AG04450 (cell line): ENCODE results near the gene UPK2. TPM values are rescaled to one million over a fixed set of nuclear protein-coding genes. Genes with fewer than 3 reads are reported as not detected.
A peak's percentile ranks its signal among the peaks of the same experiment; 100 is the strongest.

Source experiments
- CTCF ChIA-PET: fragments of 300-600, 350-600 bp; formaldehyde crosslinking; extraction: SDS; loops from one replicate; lab custom pipeline; 2022; ENCODE audit warnings: antibody characterized with exemption, inconsistent platforms; lab: Charles Lee
- POLR2A ChIA-PET: fragments of 350-600 bp; formaldehyde crosslinking; extraction: SDS; loops from one replicate; lab custom pipeline; 2021; ENCODE audit warnings: antibody characterized with exemption, inconsistent platforms; lab: Yijun Ruan, JAX
- DNase-seq: peaks from one replicate; pipeline ENCODE4 v3.0.0-alpha.2; 2011; ENCODE audit warnings: low read depth, low spot score
- H3K27ac ChIP-seq: one replicate; pipeline ENCODE4 v1.5.1; 2012; ENCODE audit warnings: low read depth, low read length, control low read depth
- H3K27me3 ChIP-seq: one replicate; pipeline ENCODE4 v1.6.0; 2012; ENCODE audit warnings: low read length; ENCODE audit not compliant: control insufficient read depth, insufficient read depth
- H3K4me3 ChIP-seq: 2 replicates; pipeline ENCODE4 v1.5.1; 2011; ENCODE audit warnings: mild to moderate bottlenecking, low read depth, low read length, control low read depth
- H3K9me3 ChIP-seq: 2 replicates; pipeline ENCODE4 v1.5.1; 2012; ENCODE audit warnings: low read length; ENCODE audit not compliant: control insufficient read depth, insufficient read depth
- polyA plus RNA-seq: library from polyadenylated mRNA; depleted of rRNA; stranded (reverse); fragments of >200 nt; gene quantifications from 2 replicates; pipeline ENCODE4 v1.2.3, GENCODE V29; 2011
- TF ChIP-seq, protein P1 (sequence below): IDR thresholded peaks from 2 replicates; pipeline ENCODE4 v1.5.1; 2011; ENCODE audit warnings: low read depth, low read length, control low read depth, inconsistent platforms

The UPK2 gene
- polyA plus RNA-seq, 1 experiment, result not detected

DNA sequence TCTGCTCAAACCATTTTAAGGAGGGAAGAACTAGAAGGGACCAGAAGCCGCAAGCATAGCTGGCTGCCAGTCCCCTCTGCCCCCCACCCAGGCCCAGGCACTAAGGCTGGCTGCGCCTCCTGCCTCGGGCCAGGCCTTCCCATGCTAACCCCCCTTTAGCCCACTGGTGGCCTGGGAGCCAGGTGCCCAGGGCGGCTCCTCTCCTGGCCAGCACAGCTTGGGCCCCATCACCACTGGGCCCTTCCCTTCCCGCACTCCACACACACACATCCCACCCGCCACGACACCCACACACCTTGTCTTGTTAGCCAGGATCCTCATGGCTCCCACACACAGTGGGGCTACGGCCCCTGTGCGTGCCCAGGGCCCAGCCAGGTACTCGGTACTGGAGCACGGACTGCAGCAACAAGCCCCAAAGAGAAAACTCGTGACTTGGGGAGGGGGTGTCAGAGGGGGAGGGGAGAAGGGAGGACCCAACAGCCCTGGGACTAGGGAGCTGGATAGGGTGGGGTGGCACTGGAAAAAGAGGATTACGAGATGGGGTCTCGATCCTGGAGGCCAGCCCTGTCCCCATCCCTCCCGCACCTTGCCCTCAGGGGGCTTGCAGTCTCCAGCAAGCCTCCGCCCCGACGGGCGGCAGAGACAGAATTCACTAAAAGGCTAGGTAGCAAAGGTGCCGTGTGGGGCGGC lies 46.3 kb upstream of the UPK2 start:
- TF ChIP-seq, protein P1, sequence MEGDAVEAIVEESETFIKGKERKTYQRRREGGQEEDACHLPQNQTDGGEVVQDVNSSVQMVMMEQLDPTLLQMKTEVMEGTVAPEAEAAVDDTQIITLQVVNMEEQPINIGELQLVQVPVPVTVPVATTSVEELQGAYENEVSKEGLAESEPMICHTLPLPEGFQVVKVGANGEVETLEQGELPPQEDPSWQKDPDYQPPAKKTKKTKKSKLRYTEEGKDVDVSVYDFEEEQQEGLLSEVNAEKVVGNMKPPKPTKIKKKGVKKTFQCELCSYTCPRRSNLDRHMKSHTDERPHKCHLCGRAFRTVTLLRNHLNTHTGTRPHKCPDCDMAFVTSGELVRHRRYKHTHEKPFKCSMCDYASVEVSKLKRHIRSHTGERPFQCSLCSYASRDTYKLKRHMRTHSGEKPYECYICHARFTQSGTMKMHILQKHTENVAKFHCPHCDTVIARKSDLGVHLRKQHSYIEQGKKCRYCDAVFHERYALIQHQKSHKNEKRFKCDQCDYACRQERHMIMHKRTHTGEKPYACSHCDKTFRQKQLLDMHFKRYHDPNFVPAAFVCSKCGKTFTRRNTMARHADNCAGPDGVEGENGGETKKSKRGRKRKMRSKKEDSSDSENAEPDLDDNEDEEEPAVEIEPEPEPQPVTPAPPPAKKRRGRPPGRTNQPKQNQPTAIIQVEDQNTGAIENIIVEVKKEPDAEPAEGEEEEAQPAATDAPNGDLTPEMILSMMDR, result no peak
- peak overlapping the region; percentile 60 for H3K4me3 ChIP-seq
- peak overlapping the region; percentile 97 for H3K27ac ChIP-seq
- ChIA-PET POLR2A (interaction anchor here (0.6 to 5.1 kb wide), 10 partner anchors 17 to 337 kb away, joined by 3 to 81 read pairs (median 8); partner anchors contain the start of genes ARCN1, BCL9L, CENATAC and DDX6), CTCF (interaction anchor here (1.0 to 6.4 kb wide), 4 partner anchors 14 to 47 kb away, joined by 3 to 76 read pairs (median 8); partner anchors contain the start of gene BCL9L)
- no peaks in the 10 kb centered on the region; the same call in 1 of the 2 replicates for H3K9me3 ChIP-seq
- no peak for DNase-seq
- H3K27me3 ChIP-seq, result no peaks in the 10 kb centered on the region

- H3K4me3 ChIP-seq, result peak overlapping the region; percentile 60
- ChIA-PET POLR2A (interaction anchor here (0.9 to 5.1 kb wide), 8 partner anchors 16 to 428 kb away, joined by 3 to 81 read pairs (median 11); partner anchors contain the start of genes BCL9L and DDX6), CTCF (interaction anchor here (0.6 to 6.4 kb wide), 4 partner anchors 13 to 343 kb away, joined by 3 to 76 read pairs (median 7); no protein-coding TSS in a partner anchor)
- no peaks in the 10 kb centered on the region for H3K27me3 ChIP-seq
- peak overlapping the region; percentile 97 for H3K27ac ChIP-seq
- peak; percentile 81 for DNase-seq
- H3K9me3 ChIP-seq, result no peaks in the 10 kb centered on the region; the same call in 1 of the 2 replicates
- TF ChIP-seq, protein P1, result no peak
These were observed 45.6 kb upstream of the UPK2 start for GRCh38 chr11:118910309-118911112.

GRCh38 chr11:118911113-118911879 lies 44.8 kb upstream of the UPK2 start:
- H3K27ac ChIP-seq, result peak overlapping the region; percentile 92
- ChIA-PET CTCF (interaction anchor here (0.6 to 6.4 kb wide), 5 partner anchors 13 to 344 kb away, joined by 3 to 76 read pairs (median 8); no protein-coding TSS in a partner anchor), POLR2A (interaction anchor here (0.5 to 5.1 kb wide), 6 partner anchors 15 to 427 kb away, joined by 3 to 81 read pairs (median 4); partner anchors contain the start of gene BCL9L)
- no peaks in the 10 kb centered on the region; the same call in 1 of the 2 replicates for H3K9me3 ChIP-seq
- H3K27me3 ChIP-seq, result no peaks in the 10 kb centered on the region
- TF ChIP-seq, protein P1, result no peak
- no peak for DNase-seq
- H3K4me3 ChIP-seq, result peak overlapping the region; percentile 51

DNA sequence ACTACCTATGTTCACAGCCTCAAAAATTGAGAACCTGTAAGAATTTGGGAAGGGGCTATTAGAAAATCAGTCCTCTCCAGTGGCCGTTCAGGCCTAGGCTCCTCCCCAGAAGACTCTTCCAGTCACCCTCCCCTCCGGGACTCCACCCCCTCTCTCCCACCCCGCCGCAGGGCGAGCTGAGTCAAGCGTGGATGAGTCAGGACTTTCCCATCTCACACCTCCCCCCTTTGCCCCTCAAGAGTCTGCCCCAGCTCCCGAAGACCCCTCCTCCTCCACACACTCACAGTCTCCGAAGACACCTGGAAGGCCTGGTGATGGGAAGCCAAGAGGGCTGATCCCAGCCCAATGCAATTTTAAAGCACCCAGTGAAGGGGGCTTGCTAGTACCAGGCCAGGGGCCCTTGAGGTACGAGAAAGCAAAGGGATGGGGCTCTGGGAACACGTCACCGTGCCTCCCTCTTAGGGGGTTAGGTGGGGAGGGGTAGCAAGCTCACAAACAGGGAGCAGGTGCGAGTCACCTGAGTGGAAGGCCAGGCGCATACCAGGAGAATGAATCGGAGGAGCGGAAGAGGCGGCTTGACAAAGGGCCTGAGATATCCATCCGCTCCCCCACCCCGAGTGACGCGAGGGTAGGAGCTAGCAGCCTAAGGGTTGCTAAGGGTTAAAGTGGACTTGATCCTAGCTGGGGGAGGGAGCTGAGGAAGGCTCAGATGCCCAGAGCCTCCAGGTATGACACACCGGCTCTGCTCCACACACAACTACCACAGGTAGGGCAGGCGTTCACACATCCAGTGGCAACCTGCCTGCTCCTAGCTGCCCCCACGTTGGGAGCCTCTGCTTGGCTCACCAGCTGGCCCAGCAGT lies 44.0 kb upstream of the UPK2 start:
- peak overlapping the region; percentile 51 for H3K4me3 ChIP-seq
- TF ChIP-seq, protein P1, result no peak
- ChIA-PET POLR2A (interaction anchor here (0.5 to 5.1 kb wide), 4 partner anchors 14 to 426 kb away, joined by 3 to 81 read pairs (median 4); partner anchors contain the start of gene BCL9L), CTCF (interaction anchor here (0.5 to 6.4 kb wide), 4 partner anchors 17 to 1805 kb away, joined by 3 to 76 read pairs (median 6); no protein-coding TSS in a partner anchor)
- H3K27me3 ChIP-seq, result no peaks in the 10 kb centered on the region
- peak; percentile 75 for DNase-seq
- peak overlapping the region; percentile 92 for H3K27ac ChIP-seq
- H3K9me3 ChIP-seq, result no peaks in the 10 kb centered on the region; the same call in 1 of the 2 replicates
